GM03348 (cell line): ENCODE data around the gene ANKRD13B.

Experiments
- DNase-seq: peaks from one replicate; pipeline ENCODE4 v3.0.0; 2012; ENCODE audit warnings: low spot score

ANKRD13B gene

GRCh38 chr17:29568331-29569244, 24.3 kb upstream of the ANKRD13B start, which contains the start of gene TP53I13:
TP53I13 (plus strand) TSS chr17:29568701; CDS start chr17:29568759, 58 bp downstream.
- peak; percentile 94 for DNase-seq

GRCh38 chr17:29569245-29569950, 23.5 kb upstream of the ANKRD13B start:
- DNase-seq: no peak

GRCh38 chr17:29570521-29570920, 22.4 kb upstream of the ANKRD13B start:
- no peak for DNase-seq

DNA sequence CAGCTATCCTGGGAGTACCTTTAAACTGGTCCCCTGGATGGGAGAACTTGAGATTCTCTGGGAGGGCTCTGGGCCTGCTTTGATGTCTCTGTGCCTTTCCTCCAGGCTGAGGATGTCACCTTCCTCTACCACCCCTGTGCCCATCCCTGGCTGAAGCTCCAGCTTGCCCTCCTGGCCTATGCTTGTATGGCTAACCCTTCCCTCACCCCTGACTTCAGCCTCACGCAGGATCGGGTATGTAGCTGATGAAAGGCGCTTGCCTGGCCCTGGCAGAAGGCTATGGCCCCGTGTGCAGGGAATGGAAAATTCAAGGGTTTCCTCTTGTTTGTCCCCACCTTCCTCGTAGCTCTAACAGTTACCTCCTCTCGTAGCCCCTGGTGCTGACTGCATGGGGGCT, 21.4 kb upstream of the ANKRD13B start:
- DNase-seq: no peak

GRCh38 chr17:29571883-29572681, 20.9 kb upstream of the ANKRD13B start:
- DNase-seq: no peak

DNA sequence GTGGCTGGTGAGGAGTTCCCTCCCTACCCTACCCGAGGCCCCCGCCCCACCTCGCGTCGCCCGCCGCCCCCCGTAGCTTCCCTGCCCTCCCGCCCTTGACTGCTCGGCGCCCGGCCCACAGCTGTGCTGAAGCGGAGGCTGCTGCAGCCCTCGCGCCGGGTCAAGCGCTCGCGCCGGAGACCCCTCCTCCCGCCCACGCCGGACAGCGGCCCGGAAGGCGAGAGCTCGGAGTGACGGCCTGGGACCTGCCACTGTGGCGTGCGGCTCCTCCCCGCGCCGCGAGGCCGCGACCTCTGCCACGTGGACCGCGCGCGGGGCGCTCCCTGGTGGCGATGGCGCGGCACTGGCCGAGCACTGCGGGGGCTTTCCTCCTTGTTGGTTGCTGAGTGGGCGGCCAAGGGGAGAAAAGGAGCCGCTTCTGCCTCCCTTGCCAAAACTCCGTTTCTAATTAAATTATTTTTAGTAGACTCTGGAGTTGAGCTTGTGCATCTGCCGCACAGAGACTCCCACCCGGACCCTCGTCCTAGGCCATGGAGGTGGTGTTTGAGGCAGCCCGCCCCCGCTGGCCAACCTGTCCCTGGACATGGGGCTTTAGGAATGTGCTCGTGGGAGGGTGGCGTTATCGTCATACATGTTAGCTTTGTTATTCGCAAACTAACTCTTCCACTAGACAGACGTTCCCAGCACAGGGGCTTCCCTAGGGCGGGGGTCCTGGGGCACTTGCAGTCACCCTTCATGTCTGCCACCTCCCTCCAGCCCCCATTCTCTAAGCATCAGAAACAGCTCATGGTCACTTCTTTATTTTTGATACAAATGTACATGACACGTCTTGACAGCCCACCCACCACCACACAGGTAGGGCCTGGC, 20.0 kb upstream of the ANKRD13B start:
- peak; percentile 85 for DNase-seq

DNA sequence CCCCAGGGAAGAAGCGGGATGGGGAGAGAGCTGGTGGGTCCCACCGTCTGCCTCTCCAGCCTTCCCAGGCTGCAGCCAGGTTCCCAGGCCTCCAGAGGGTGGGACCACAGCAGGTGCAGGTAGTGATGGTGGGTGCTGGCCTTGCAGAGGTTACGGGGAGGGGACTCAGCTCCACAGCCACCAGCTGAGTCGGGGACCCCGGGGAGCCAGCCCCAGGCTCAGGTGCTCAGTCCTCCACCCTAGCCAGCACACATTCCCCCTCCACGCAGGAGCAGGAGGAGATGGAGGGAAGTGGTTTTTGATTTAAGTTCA, 19.4 kb upstream of the ANKRD13B start:
- DNase-seq: no peak

GRCh38 chr17:29573871-29574731, 18.8 kb upstream of the ANKRD13B start:
- no peak for DNase-seq

DNA sequence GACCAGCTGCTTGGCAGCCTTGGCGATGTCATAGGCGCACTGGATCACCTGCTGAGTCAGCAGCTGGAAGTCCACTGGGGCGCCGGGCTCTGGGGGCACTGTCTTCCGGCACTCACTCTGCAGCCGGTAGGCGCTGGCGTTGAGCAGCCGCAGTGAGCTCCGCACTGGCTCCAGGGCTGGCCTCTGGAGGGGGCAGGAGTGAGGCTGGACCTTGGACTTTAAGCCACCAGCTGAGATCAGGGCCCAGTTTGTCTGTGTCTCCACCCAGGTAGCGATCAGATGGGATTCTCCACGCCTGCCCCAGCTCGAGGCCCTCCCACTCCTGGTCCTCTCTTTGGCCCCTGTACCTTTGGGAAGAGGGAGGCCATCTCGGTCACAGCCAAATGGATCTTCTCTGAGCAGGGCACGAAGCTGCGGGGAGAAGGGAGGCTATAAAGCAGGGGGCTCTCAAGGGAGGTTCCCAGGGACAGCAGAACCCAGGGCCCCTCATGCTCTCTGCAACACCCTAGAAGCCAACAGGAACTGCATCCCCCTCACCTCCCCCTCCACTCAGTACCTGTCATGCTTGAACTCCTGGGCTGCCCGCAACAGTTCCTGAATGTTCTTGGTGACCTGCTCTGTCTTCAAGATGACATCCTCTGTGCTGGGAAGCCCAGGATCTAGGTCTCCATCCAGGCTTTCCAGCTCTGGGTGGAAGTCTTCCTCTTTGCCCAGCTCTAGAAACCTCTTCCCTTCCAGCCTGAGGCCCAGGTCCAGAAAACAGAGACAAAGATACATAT, 18.0 kb upstream of the ANKRD13B start:
- DNase-seq: no peak

DNA sequence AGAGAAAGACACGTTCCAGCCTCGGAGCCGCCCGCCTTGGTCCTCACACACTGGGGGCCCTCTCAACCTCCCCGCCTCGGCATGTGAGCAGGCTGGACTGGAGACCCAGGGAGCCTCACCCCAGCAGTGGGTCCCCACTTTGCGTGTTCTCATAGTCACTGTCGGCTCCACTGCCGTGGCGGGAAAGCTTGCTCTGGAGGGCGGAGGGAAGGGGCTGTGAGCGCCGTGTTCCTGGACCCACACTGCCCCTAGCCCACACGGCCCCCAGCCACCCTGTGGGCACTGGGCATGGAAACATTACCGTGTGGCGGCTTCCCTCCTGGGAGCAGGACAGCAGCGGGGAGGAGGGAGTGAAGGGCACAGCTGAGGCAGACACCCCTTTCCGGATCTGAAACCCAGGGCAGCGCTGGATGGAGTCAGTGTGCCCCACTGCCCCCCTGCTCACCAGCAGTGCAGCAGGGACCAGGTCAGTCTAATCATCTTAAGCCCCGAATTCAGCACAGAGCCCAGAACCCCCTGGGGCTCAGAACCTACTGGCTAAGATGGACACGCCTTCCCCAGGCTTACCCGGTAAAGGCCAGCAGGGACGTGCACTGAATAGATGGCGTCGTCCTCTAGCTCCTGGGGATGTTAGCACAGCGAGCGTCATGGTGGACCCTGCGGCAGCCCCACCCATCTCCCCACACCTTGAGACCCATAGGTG, 17.3 kb upstream of the ANKRD13B start:
- DNase-seq: no peak

- no peak for DNase-seq
These were observed 16.5 kb upstream of the ANKRD13B start for GRCh38 chr17:29576214-29577000.

DNA sequence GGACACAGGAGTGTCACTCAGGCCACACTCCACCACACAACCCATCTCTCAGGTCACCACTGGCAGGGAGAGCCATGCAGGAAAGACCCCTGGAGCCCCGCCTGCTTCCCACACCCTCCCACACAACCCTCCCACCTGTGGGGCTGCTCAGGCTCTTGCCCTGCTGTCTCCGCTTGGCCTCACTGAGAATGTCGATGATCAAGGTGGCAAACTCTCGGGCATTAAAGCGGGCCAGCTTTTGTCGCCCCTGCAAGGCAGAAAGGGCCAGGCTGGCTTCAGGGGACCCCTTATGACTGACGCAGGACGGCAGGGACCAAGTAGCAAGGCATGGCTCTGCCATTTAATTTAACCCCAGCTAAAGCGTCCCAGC, 15.9 kb upstream of the ANKRD13B start:
- no peak for DNase-seq

DNA sequence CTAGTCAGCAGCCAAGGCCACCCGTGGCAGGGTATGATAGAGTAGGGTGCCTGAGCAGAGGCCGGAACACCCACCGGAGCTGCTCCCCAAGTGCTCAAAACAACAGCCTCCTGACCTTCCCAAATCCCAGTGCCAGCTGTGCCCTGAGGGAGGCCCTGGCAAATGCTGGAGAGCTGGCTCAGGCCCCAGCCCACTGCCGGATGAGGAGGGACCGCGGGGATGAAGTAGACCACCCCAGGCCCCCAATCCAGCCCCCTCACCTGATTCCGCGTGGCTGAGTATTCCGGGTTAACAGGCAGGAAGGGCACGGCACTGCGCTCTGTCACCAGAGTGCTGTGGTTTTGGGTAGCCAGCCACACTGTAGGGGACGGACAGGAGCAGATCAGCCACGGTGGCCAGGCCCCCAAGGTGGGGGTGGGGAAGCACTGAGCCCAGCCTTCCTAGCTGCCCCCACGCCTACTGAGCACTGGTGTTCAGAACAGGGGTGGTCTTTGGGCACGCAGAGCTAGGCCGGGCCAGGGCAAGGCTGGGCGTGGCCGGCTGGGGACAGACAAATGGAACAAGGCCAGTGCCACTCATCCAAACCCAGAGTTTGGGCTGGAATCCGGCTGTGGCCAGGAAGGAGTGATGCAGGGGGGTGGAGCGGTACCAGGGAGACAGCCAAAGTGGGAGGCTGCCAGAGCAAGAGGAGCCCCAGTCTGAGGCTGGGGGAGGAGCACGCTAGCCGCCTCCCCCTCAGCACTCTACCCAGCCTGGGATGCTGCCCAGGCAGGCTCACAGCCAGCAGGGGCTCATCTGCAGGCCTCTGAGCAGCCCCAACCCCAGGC, 15.3 kb upstream of the ANKRD13B start:
- DNase-seq: peak; percentile 76

DNA sequence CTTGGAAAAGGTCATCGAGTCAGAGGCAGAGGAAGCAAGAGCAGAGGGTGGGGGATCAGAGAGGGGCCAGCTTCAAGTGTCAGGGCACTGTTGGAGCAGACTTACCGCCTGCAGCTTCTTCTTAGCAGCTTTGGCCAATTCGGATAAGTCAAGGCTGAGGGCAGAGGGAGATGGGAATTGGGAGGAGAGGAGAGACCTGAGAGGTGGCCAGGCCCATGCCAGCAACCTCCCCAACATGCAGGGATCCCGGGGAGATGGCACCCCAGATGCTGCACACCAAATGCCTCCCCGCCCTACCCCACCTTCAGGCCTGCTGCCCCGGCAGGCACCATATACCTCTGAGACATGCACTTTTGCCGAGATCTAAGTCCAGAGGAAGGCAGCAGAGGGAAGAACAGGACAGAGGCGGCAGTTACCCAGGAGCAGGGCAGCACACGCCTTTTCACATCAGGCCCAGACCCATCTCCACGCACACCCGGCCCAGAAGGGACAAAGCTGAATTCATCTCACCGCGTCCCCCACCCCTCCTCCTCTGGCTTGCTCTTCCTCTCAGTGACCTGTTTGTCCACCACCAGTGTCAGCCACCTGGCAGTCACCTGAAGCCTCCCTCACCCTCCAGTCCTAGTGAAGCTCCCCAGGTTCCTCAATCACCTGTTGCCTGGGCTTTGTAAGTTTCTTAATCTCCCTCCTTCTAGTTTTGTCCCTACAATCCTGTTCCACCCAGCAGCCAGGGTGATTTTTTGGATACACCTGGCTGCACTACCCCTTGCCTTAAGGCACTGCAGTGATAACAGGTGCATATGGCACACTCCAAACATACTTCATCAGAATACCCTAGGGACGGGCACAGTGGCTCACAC, 14.1 kb upstream of the ANKRD13B start:
- DNase-seq: no peak

- peak; percentile 90 for DNase-seq
These were observed 12.8 kb upstream of the ANKRD13B start for GRCh38 chr17:29579866-29580771.
